Neural cell (in vitro differentiated cells): ENCODE measurements around the gene TGDS.

Source experiments
- MXI1 ChIP-seq: fragments of 450-650 bp; conservative IDR thresholded peaks from 2 replicates; pipeline ENCODE4 v1.6.1; 2014; ENCODE audit warnings: antibody characterized with exemption, mild to moderate bottlenecking; ENCODE audit not compliant: poor library complexity, severe bottlenecking
- POLR2AphosphoS5 ChIP-seq: IDR thresholded peaks from 2 replicates; pipeline ENCODE4 v1.6.1; 2012
- REST ChIP-seq: IDR thresholded peaks from 2 replicates; pipeline ENCODE4 v1.6.1; 2012; ENCODE audit warnings: borderline replicate concordance
- TAF1 ChIP-seq: IDR thresholded peaks from 2 replicates; pipeline ENCODE4 v1.6.1; 2012; ENCODE audit warnings: low read depth
- TF ChIP-seq, protein P1 (sequence below): fragments of 450-650 bp; IDR thresholded peaks from 2 replicates; pipeline ENCODE4 v1.5.1; 2014; ENCODE audit warnings: antibody characterized with exemption, mild to moderate bottlenecking, moderate library complexity; ENCODE audit not compliant: poor library complexity, severe bottlenecking

- TF ChIP-seq TAF1 (no peak), REST (no peak), MXI1 (no peak), POLR2AphosphoS5 (no peak)
- TF ChIP-seq, protein P1, sequence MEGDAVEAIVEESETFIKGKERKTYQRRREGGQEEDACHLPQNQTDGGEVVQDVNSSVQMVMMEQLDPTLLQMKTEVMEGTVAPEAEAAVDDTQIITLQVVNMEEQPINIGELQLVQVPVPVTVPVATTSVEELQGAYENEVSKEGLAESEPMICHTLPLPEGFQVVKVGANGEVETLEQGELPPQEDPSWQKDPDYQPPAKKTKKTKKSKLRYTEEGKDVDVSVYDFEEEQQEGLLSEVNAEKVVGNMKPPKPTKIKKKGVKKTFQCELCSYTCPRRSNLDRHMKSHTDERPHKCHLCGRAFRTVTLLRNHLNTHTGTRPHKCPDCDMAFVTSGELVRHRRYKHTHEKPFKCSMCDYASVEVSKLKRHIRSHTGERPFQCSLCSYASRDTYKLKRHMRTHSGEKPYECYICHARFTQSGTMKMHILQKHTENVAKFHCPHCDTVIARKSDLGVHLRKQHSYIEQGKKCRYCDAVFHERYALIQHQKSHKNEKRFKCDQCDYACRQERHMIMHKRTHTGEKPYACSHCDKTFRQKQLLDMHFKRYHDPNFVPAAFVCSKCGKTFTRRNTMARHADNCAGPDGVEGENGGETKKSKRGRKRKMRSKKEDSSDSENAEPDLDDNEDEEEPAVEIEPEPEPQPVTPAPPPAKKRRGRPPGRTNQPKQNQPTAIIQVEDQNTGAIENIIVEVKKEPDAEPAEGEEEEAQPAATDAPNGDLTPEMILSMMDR: no peak
Measured at GRCh38 chr13:94579063-94579462, 16.9 kb downstream of the TGDS start.
